HG03521 (cell line): Measurements from ENCODE around the gene PTMA.
A peak's percentile ranks its signal among the peaks of the same experiment; 100 is the strongest.
"Not testable (repeated sequence)": the region's sequence is repeated elsewhere in the genome, so short reads cannot be mapped to it uniquely, and the experiment has no call there.

Source experiments
- ATAC-seq: cut with Tn5 transposase; IDR thresholded peaks from one replicate; pipeline ENCODE4 v1.9.1; 2021; ENCODE audit warnings: mild to moderate bottlenecking, moderate library complexity; ENCODE audit not compliant: unreplicated experiment

PTMA gene

GRCh38 chr2:231707927-231708772 lies at the start of gene PTMA:
PTMA (plus strand) TSS chr2:231708525; CDS start chr2:231708707, 182 bp downstream.
- ATAC-seq, result peak; percentile 56

DNA sequence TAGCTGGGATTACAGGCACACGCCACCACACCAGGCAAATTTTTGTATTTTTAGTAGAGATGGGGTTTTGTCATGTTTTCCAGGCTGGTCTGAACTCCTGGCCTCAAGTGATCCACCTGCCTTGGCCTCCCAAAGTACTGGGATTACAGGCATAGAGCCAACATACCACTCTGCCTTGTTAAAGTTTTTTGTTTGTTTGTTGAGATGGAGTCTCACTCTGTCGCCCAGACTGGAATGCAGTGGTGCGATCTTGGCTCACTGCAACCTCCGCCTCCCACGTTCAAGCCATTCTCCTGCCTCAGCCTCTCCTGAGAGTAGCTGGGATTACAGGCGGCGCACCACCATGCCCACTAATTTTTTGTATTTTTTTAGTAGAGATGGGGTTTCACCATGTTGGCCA lies 48.3 kb upstream of the PTMA start:
- ATAC-seq, result not testable (repeated sequence)

GRCh38 chr2:231660860-231661259 lies 47.5 kb upstream of the PTMA start:
- no peak for ATAC-seq

DNA sequence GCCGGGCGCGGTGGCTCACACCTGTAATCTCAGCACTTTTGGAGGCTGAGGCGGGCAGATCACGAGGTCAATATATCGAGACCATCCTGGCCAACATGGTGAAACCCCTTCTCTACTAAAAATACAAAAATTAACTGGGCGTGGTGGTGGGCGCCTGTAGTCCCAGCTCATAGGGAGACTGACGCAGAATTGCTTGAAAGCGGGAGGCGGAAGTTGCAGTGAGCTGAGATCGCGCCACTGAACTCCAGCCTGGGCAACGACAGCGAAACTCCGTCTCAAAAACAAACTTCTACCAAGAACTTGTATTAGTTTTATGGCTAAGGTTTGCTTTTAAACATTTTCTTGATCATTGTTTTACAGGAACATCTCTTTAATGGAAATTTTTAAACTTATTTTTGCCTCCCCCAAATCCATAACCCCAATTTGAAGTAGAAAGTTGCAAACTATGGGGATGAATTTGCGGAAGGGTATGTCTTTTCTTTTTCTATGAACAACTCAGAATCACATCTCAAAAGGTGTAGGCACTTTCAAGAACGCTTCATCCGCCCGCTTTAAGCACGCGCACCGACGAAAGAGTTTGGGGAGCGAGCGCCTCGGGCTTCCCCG lies 46.8 kb upstream of the PTMA start:
- no peak for ATAC-seq

- ATAC-seq, result peak; percentile 73
These were observed 46.1 kb upstream of the PTMA start for GRCh38 chr2:231662028-231662810.

- no peak for ATAC-seq
These were observed 45.4 kb upstream of the PTMA start for GRCh38 chr2:231662811-231663457.

DNA sequence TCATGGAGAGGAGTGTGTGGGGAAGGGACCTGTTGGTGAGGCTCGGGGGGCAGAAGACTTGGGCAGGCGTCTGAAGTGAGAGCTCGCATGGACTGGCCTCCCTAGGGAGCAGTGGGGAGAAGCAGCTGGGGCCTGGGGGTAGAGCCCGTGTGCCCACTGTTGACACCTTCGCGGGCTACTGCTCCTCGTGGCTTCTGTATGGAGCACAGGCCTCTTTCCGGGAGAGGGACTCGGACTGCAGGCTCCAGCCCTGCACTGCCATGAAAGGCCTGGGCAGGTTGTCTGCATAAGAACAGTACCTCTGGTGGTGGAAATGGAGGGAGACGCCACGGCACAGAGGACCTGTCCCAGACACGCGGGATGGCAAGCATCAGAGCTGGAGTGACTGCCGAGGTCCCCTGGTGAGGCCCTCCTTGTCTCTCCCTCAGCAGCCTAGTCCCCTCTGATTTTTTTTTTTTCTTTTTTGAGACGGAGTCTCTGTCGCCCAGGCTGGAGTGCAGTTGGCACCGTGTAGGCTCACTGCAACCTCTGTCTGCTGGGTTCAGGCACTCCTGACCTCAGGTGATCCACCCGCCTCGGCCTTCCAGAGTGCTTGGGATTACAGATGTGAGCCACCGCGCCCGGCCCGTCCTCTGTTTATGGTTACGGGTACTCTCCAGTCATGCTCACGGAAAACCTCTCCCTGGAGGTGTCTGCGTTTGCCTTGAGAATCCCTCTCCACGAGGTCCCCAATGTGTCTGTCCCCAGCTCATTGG lies 44.7 kb upstream of the PTMA start:
- ATAC-seq, result no peak

DNA sequence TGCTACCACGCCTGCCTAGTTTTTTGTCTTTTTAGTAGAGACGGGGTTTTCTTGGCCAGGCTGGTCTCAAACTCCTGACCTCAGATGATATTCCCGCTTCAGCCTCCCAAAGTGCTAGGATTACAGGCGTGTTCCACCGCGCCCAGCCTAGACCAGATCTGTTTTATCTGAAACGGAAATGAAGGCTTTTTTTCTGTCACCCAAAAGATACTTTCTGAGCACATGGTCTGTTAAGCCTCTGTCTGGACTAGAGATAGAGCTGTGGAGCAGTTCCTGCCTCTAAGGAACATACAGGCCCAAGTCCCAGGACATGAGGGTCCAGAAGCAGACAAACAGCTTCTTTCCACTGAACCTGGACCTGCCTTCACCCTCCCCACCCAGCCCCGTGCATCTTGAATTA lies 43.6 kb upstream of the PTMA start:
- ATAC-seq, result no peak

DNA sequence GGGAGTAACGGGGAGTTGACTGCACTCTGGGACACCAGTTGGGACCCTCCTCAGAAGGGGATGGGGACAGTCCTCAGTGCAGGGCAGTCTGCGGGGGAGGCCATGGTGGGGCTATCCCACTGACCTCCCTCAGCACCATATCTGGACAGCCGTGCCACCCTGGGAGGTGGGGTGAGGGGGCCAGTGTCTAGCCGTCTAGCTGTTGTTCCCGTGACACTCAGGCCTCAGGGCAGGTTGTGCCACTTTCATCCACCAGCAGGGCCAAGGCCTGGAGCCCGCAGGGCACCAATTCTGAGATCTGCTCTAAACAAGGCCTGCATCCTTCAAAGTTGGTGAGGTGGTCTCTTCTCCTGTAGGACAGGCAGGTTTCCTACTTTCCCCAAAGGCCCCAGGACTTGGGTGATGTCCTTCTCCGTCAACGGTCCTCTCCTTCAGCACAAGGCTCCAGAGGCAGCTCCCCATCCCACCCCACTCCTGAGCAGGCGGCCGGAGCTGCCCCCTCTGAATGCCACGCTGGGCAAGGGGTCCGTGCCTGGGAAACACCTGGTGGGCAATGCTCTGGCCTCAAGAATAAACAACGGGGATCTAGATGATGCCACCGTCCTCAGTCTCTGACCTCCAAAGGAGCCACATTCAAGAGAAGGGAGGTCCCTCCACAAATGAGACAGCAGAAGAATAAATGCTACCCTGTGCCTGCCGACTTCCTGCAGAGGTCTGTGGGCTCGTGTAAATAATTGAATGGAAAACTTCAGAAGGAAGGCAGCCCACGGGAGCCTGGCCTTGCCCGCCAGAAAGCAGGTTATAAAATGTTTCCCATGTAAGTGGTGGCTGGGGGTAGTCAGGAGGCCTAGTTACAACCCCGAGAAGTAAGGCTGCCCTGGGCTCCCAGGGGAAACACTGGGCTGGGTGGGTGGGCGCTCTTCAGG lies 42.8 kb upstream of the PTMA start:
- ATAC-seq, result no peak

GRCh38 chr2:231666171-231667095 lies 41.9 kb upstream of the PTMA start:
- peak; percentile 27 for ATAC-seq

GRCh38 chr2:231667096-231667427 lies 41.3 kb upstream of the PTMA start:
- no peak for ATAC-seq

DNA sequence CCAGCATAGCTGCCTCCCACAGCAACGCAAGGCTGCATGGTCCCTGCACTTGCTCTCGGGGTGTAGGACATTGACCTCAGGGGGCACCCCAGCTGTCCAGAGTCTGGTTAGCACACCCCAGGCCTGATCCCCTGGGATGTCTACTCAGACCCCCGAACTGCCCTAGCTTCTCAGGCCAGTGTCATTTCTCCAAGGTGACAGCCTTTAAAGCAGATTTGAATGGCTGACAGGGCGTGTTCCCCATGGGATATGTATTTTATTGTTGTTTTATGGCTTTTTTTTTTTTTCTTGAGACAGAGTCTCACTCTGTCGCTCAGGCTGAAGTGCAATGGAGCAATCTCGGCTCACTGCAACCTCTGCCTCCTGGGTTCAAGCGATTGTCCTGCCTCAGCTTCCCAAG lies 40.8 kb upstream of the PTMA start:
- no peak for ATAC-seq

DNA sequence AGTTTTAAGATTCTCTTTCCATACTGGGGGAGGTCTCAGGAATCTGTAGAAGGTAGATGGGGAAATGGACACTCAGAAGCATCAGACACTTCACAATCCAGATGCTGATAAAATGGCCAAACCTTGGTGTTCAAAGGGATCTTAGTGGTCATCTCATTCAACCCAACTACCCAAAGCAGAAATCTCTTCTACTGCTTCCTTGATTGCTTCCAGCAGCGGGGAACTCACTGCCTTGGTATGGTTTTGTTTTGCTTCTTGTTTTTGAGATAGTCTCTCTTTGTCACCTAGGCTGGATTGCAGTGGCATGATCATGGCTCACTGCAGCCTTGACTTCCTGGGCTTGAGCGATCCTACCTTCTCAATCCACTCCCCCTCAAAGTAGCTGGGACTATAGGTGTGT lies 39.3 kb upstream of the PTMA start:
- ATAC-seq, result no peak

GRCh38 chr2:231671270-231672050 lies 36.9 kb upstream of the PTMA start:
- peak; percentile 41 for ATAC-seq

DNA sequence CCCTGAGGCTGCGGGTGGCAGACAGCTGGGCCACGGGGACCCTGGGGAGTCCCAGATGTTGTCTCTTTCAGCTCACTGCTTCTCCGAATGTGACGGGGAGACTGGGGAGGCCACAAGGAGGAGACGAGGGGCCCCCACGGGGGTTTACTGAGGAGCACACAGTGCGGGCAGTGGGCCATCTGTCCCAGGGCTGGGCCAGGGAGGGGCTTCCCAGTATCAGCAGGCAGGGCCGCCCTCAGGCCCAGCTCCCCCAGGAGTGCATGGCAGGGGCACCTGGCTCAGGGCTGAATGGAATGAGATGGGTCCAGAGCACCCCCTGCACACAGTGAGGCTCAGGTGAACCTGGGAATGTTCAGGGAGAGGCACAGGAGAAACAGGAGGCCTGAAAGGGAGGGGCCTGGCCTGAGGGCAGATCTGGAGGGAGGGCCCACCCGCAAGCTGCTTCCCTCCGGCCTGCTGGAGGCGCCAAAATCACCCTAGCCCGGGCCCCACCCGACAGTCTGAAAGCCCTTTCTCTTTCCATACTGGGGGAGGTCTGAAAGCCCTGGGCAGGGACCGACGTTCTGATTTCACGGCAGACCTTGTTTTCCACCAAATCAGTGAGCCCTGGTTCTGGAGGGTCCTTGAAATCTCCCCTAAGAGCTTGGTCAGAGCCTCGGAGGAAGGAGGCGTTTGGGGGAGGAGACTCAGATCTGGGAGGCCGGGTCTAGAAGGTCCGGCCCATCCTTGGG lies 35.5 kb upstream of the PTMA start:
- peak; percentile 33 for ATAC-seq

DNA sequence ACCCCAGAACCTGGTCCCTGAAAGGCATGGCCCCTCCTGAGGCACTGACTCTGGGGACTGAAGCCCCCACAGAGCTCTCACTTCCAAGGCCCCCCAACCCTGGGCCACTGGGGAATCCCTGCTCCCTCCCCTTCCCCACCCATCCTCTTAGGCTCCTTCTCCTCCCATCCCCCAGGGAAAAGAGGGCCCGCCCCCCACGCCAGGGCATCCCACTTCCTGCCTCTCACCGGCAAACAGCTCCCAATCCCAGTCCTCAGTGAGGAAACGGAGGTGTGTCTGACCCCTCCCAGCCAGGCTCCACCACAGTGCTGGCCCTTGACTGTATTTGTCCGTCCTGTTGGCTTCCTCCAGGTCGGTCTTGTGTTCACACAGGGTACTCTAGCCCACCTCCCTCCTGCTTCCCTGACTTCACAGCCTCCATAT lies 35.0 kb upstream of the PTMA start:
- ATAC-seq, result no peak
